Liver (tissue), 9 donors: ENCODE data around the gene RNF183. TPM values are rescaled to one million over a fixed set of nuclear protein-coding genes. Genes with fewer than 3 reads are reported as not detected.

Experiments used
- DNase-seq: peaks from one replicate; pipeline ENCODE4 v3.0.0-alpha.2; 2017; ENCODE audit warnings: low spot score
- H3K27ac ChIP-seq, 2 donors: one replicate each; pipeline ENCODE4 v1.7.0; 2013; ENCODE audit warnings: inconsistent platforms in 2 of 2, low read length in 2 of 2, control low read depth in 1 of 2, low read depth in 1 of 2, mild to moderate bottlenecking in 1 of 2
- H3K27me3 ChIP-seq, 4 donors: one replicate each; pipeline versions ENCODE4 v1.6.1 to v1.7.0; 2013; ENCODE audit warnings: low read length in 3 of 4, inconsistent platforms in 1 of 4, mild to moderate bottlenecking in 1 of 4, moderate library complexity in 1 of 4; ENCODE audit not compliant: control insufficient read depth in 4 of 4, insufficient read depth in 4 of 4
- H3K36me3 ChIP-seq, 4 donors: one replicate each; pipeline versions ENCODE4 v1.6.1 to v1.7.0; 2013; ENCODE audit warnings: low read length in 3 of 4, mild to moderate bottlenecking in 3 of 4, low read depth in 1 of 4, moderate library complexity in 1 of 4; ENCODE audit not compliant: control insufficient read depth in 4 of 4, insufficient read depth in 3 of 4
- H3K4me1 ChIP-seq, 4 donors: one replicate each; pipeline versions ENCODE4 v1.6.1 to v1.7.0; 2013; ENCODE audit warnings: low read length in 3 of 4, mild to moderate bottlenecking in 3 of 4, moderate library complexity in 1 of 4; ENCODE audit not compliant: control insufficient read depth in 4 of 4, insufficient read depth in 4 of 4
- H3K4me3 ChIP-seq, 3 donors: one replicate each; pipeline versions ENCODE4 v1.6.1 to v1.7.0; 2013; ENCODE audit warnings: low read length in 3 of 3, control low read depth in 1 of 3, low read depth in 1 of 3, mild to moderate bottlenecking in 1 of 3
- H3K9ac ChIP-seq, 2 donors: one replicate each; pipeline ENCODE4 v1.7.0; 2013; ENCODE audit warnings: low read length in 2 of 2, mild to moderate bottlenecking in 2 of 2, moderate library complexity in 2 of 2, control low read depth in 1 of 2, low read depth in 1 of 2
- H3K9me3 ChIP-seq, 4 donors: one replicate each; pipeline versions ENCODE4 v1.6.1 to v1.7.0; 2013; ENCODE audit warnings: low read length in 3 of 4; ENCODE audit not compliant: control insufficient read depth in 4 of 4
- FOXA1 ChIP-seq: IDR thresholded peaks from 2 replicates; pipeline ENCODE4 v1.6.1; 2016; ENCODE audit warnings: antibody characterized with exemption
- GABPA ChIP-seq, 2 donors: IDR thresholded peaks in 1 of 2; conservative IDR thresholded peaks in 1 of 2; 2 replicates each; pipeline ENCODE4 v1.6.1; 2016; ENCODE audit warnings: antibody characterized with exemption in 2 of 2, mild to moderate bottlenecking in 1 of 2, moderate library complexity in 1 of 2
- HNF4A ChIP-seq, 2 donors: conservative IDR thresholded peaks; 2 replicates each; pipeline ENCODE4 v1.6.1; 2016; ENCODE audit warnings: antibody characterized with exemption in 2 of 2, mild to moderate bottlenecking in 2 of 2
- HNF4G ChIP-seq: IDR thresholded peaks from 2 replicates; pipeline ENCODE4 v1.6.1; 2016; ENCODE audit warnings: antibody characterized with exemption
- JUND ChIP-seq, 2 donors: IDR thresholded peaks; 2 replicates each; pipeline ENCODE4 v1.6.1; 2016; ENCODE audit warnings: antibody characterized with exemption in 2 of 2
- NR2F2 ChIP-seq: IDR thresholded peaks from 2 replicates; pipeline ENCODE4 v1.6.1; 2016; ENCODE audit warnings: antibody characterized with exemption
- RAD21 ChIP-seq, 2 donors: IDR thresholded peaks; 2 replicates each; pipeline ENCODE4 v1.6.1; 2016; ENCODE audit warnings: antibody characterized with exemption in 2 of 2, mild to moderate bottlenecking in 2 of 2
- RXRA ChIP-seq, 2 donors: IDR thresholded peaks; 2 replicates each; pipeline ENCODE4 v1.6.1; 2017 to 2018; ENCODE audit warnings: antibody characterized with exemption in 2 of 2, mild to moderate bottlenecking in 1 of 2
- SP1 ChIP-seq: IDR thresholded peaks from 2 replicates; pipeline ENCODE4 v1.6.1; 2018; ENCODE audit warnings: antibody characterized with exemption, mild to moderate bottlenecking
- TAF1 ChIP-seq: conservative IDR thresholded peaks from 2 replicates; pipeline ENCODE4 v1.6.1; 2016; ENCODE audit warnings: antibody characterized with exemption, mild to moderate bottlenecking
- YY1 ChIP-seq: IDR thresholded peaks from 2 replicates; pipeline ENCODE4 v1.6.1; 2016; ENCODE audit warnings: antibody characterized with exemption, mild to moderate bottlenecking
- WGBS: extraction: QIAGEN DNeasy Blood & Tissue Kit; methylation state at CpG from one replicate; pipeline ENCODE4 v1.1.7; 2013; 5-methylcytosine and 5-hydroxymethylcytosine counted together
- polyA plus RNA-seq, 2 donors: library from polyadenylated mRNA; stranded (reverse) in 1 of 2; unstranded in 1 of 2; fragments of 200-250 nt in 1 of 2; fragments of >200 nt in 1 of 2; fragmentation: Nextera tagmentation in 1 of 2; extraction: Ambion mirVana in 1 of 2; gene quantifications; one replicate each; pipeline versions ENCODE4 v1.2.1 to v1.2.3, GENCODE V29; 2013 to 2015
- total RNA-seq, 2 donors: library from RNA; depleted of rRNA; stranded (reverse); fragments of >200 nt; gene quantifications; one replicate each; pipeline ENCODE4 v1.2.3, GENCODE V29; 2014
- TF ChIP-seq, protein P1 (sequence below): IDR thresholded peaks from 2 replicates; pipeline ENCODE4 v1.6.1; 2016; ENCODE audit warnings: antibody characterized with exemption
- TF ChIP-seq, protein P2 (sequence below): IDR thresholded peaks from 2 replicates; pipeline ENCODE4 v1.6.1; 2016; ENCODE audit warnings: antibody characterized with exemption
- TF ChIP-seq, protein P3 (sequence below): fragments of 150-350 bp; IDR thresholded peaks from 2 replicates; pipeline ENCODE4 v1.5.1; 2017; ENCODE audit warnings: improper control_type of control experiment, low read depth, low read length; ENCODE audit not compliant: missing input control
- TF ChIP-seq, protein P4 (sequence below): IDR thresholded peaks from 2 replicates; pipeline ENCODE4 v1.6.1; 2016; ENCODE audit warnings: antibody characterized with exemption, mild to moderate bottlenecking
- donor health status: healthy.
- donor health status: healthy.
- donor health status: healthy.
- donor health status: healthy.
- donor health status: healthy.

Gene RNF183
- total and polyA plus RNA-seq, 4 donors, result 0.07 TPM; not detected in 3

DNA sequence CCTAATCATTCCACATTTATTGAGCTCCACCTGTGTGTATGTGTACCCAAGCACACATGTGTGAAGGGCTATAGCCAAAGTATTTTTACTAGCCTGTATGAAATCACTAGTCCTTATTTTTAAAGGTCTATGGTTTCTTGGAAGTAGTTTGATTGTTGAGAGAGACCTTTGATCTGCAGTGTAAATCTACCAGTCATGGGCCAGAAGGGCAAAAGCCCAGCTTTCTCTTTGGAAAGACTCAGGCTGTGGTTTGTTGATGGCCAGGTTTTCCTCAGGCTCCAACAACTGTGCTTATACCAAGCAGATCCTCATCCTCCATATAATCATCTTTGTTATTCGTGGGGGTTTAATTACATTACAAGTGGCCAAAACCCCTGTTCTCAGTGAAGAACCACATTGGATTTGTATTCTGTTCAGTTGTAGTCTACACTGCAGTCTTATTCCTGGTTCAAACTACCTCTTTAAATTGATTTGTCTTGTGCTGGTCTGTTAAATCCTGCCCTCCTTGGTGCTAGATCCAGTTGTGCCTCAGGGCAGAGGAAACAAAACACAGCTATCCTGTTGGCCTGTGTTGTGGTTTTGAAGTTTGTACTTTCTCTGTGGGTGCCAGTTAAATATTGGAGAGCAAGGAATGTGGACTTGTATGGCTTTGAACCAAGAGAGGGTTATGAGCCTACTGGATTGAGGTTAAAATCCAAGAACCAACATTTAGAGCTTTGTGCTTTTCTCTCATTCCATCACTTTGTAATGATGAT is 41.1 kb downstream of the RNF183 start:
- H3K27me3 ChIP-seq, result no peaks in the 10 kb centered on the region
- TF ChIP-seq, protein P1, sequence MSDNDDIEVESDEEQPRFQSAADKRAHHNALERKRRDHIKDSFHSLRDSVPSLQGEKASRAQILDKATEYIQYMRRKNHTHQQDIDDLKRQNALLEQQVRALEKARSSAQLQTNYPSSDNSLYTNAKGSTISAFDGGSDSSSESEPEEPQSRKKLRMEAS, result peak; percentile 24
- TF ChIP-seq NR2F2 (no peak), HNF4G (peak; percentile 48), FOXA1 (no peak), RAD21 (IDR thresholded peaks at IDR 0.05) (peak in 1 of 2 donors; percentile 48), YY1 (peak; percentile 48), SP1 (peak; percentile 75), GABPA (IDR thresholded peaks at IDR 0.05 in 1 of 2, conservative IDR thresholded peaks at IDR 0.05 in 1 of 2) (no peak), RXRA (IDR thresholded peaks at IDR 0.05) (peak; percentile 39), HNF4A (conservative IDR thresholded peaks at IDR 0.05) (peak; percentile 78 to 87), TAF1 (peak; percentile 74), JUND (IDR thresholded peaks at IDR 0.05) (peak; percentile 35 to 48)
- TF ChIP-seq, protein P2, sequence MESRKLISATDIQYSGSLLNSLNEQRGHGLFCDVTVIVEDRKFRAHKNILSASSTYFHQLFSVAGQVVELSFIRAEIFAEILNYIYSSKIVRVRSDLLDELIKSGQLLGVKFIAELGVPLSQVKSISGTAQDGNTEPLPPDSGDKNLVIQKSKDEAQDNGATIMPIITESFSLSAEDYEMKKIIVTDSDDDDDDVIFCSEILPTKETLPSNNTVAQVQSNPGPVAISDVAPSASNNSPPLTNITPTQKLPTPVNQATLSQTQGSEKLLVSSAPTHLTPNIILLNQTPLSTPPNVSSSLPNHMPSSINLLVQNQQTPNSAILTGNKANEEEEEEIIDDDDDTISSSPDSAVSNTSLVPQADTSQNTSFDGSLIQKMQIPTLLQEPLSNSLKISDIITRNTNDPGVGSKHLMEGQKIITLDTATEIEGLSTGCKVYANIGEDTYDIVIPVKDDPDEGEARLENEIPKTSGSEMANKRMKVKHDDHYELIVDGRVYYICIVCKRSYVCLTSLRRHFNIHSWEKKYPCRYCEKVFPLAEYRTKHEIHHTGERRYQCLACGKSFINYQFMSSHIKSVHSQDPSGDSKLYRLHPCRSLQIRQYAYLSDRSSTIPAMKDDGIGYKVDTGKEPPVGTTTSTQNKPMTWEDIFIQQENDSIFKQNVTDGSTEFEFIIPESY, result no peak
- TF ChIP-seq, protein P3, sequence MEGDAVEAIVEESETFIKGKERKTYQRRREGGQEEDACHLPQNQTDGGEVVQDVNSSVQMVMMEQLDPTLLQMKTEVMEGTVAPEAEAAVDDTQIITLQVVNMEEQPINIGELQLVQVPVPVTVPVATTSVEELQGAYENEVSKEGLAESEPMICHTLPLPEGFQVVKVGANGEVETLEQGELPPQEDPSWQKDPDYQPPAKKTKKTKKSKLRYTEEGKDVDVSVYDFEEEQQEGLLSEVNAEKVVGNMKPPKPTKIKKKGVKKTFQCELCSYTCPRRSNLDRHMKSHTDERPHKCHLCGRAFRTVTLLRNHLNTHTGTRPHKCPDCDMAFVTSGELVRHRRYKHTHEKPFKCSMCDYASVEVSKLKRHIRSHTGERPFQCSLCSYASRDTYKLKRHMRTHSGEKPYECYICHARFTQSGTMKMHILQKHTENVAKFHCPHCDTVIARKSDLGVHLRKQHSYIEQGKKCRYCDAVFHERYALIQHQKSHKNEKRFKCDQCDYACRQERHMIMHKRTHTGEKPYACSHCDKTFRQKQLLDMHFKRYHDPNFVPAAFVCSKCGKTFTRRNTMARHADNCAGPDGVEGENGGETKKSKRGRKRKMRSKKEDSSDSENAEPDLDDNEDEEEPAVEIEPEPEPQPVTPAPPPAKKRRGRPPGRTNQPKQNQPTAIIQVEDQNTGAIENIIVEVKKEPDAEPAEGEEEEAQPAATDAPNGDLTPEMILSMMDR, result no peak
- TF ChIP-seq, protein P4, sequence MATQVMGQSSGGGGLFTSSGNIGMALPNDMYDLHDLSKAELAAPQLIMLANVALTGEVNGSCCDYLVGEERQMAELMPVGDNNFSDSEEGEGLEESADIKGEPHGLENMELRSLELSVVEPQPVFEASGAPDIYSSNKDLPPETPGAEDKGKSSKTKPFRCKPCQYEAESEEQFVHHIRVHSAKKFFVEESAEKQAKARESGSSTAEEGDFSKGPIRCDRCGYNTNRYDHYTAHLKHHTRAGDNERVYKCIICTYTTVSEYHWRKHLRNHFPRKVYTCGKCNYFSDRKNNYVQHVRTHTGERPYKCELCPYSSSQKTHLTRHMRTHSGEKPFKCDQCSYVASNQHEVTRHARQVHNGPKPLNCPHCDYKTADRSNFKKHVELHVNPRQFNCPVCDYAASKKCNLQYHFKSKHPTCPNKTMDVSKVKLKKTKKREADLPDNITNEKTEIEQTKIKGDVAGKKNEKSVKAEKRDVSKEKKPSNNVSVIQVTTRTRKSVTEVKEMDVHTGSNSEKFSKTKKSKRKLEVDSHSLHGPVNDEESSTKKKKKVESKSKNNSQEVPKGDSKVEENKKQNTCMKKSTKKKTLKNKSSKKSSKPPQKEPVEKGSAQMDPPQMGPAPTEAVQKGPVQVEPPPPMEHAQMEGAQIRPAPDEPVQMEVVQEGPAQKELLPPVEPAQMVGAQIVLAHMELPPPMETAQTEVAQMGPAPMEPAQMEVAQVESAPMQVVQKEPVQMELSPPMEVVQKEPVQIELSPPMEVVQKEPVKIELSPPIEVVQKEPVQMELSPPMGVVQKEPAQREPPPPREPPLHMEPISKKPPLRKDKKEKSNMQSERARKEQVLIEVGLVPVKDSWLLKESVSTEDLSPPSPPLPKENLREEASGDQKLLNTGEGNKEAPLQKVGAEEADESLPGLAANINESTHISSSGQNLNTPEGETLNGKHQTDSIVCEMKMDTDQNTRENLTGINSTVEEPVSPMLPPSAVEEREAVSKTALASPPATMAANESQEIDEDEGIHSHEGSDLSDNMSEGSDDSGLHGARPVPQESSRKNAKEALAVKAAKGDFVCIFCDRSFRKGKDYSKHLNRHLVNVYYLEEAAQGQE, result no peak
- no peak overlapping the region for H3K9ac ChIP-seq
- peaks cover 1 to 39% (median 29%) of the 10 kb centered on the region in 4 donors for H3K4me1 ChIP-seq
- peak overlapping the region; percentile 38 to 73 for H3K27ac ChIP-seq
- H3K9me3 ChIP-seq, result no peaks in the 10 kb centered on the region
- H3K36me3 ChIP-seq, result peaks cover 0 to 25% (median 16%) of the 10 kb centered on the region in 4 donors
- DNase-seq, result no peak
- no peak overlapping the region for H3K4me3 ChIP-seq
- WGBS, result 48% methylated on average over 1 of the region's 1 CpG
